GM23338 (cell line): ENCODE data around the gene ARHGAP32. TPM values are rescaled to one million over a fixed set of nuclear protein-coding genes. Genes with fewer than 3 reads are reported as not detected.

Experiments used
- ATAC-seq: fragments of 200-7000 bp; cut with Tn5 transposase; 3 replicates; pipeline ENCODE4 v1.9.1; 2020
- DNase-seq: peaks from one replicate; pipeline ENCODE4 v3.0.0-alpha.2; 2015; ENCODE audit warnings: low spot score
- H2AFZ ChIP-seq: fragments of 200-600 bp; sonication (generic); 2 replicates; pipeline ENCODE4 v1.8.0; 2016; ENCODE audit warnings: antibody characterized with exemption, mild to moderate bottlenecking, moderate library complexity
- H3F3A ChIP-seq: fragments of 200-600 bp; sonication (generic); replicated peaks from 2 replicates; pipeline ENCODE4 v1.8.0; 2017; ENCODE audit warnings: antibody characterized with exemption, mixed run types, low read depth
- H3K27ac ChIP-seq: fragments of 200-600 bp; sonication (generic); 2 replicates; pipeline ENCODE4 v1.6.1; 2016; ENCODE audit warnings: low read depth
- H3K27me3 ChIP-seq: fragments of 200-600 bp; sonication (generic); 2 replicates; pipeline ENCODE4 v1.8.0; 2016; ENCODE audit warnings: mild to moderate bottlenecking, mixed run types, moderate library complexity; ENCODE audit not compliant: insufficient read depth
- H3K36me3 ChIP-seq: fragments of 200-600 bp; sonication (generic); 2 replicates; pipeline ENCODE4 v1.8.0; 2016; ENCODE audit warnings: mild to moderate bottlenecking; ENCODE audit not compliant: insufficient read depth
- H3K4me1 ChIP-seq: fragments of 200-600 bp; sonication (generic); 2 replicates; pipeline ENCODE4 v1.8.0; 2016; ENCODE audit warnings: mild to moderate bottlenecking, moderate library complexity; ENCODE audit not compliant: insufficient read depth
- H3K4me2 ChIP-seq: fragments of 200-600 bp; sonication (generic); 2 replicates; pipeline ENCODE4 v1.7.1; 2017; ENCODE audit warnings: mixed run types
- H3K4me3 ChIP-seq: fragments of 200-600 bp; sonication (generic); 2 replicates; pipeline ENCODE4 v1.6.1; 2016; ENCODE audit warnings: mixed run types
- H3K79me2 ChIP-seq: fragments of 200-600 bp; sonication (generic); replicated peaks from 2 replicates; pipeline ENCODE4 v1.8.0; 2017; ENCODE audit warnings: mild to moderate bottlenecking; ENCODE audit not compliant: insufficient read depth
- H3K9me2 ChIP-seq: fragments of 200-600 bp; sonication (generic); 2 replicates; pipeline ENCODE4 v1.8.0; 2017; ENCODE audit not compliant: insufficient read depth
- H4K20me1 ChIP-seq: fragments of 200-600 bp; sonication (generic); replicated peaks from 2 replicates; pipeline ENCODE4 v1.8.0; 2017; ENCODE audit warnings: mild to moderate bottlenecking; ENCODE audit not compliant: insufficient read depth
- H3K27ac Mint-ChIP-seq: 2 replicates; pipeline ENCODE4 v1.8.0; 2020; ENCODE audit warnings: inconsistent platforms, mild to moderate bottlenecking, moderate library complexity, mixed read lengths
- H3K27me3 Mint-ChIP-seq: 3 replicates; pipeline ENCODE4 v1.8.0; 2022; ENCODE audit warnings: low read depth, mild to moderate bottlenecking, moderate library complexity, mixed read lengths, inconsistent platforms; ENCODE audit not compliant: insufficient read depth, poor library complexity
- H3K36me3 Mint-ChIP-seq: 3 replicates; pipeline ENCODE4 v1.8.0; 2021; ENCODE audit warnings: low read depth, mild to moderate bottlenecking, inconsistent platforms, moderate library complexity, mixed read lengths
- H3K4me1 Mint-ChIP-seq: 3 replicates; pipeline ENCODE4 v1.8.0; 2020; ENCODE audit warnings: mild to moderate bottlenecking, inconsistent platforms, mixed read lengths
- H3K4me3 Mint-ChIP-seq: 3 replicates; pipeline ENCODE4 v1.8.0; 2021; ENCODE audit warnings: moderate library complexity, mild to moderate bottlenecking, inconsistent platforms, mixed read lengths
- H3K9me3 Mint-ChIP-seq: 3 replicates; pipeline ENCODE4 v1.8.0; 2020; ENCODE audit warnings: moderate library complexity, mild to moderate bottlenecking, inconsistent platforms, mixed read lengths
- CTCF ChIP-seq, 2 experiments: fragments of 200-600 bp in 1 of 2; sonication (generic) in 1 of 2; conservative IDR thresholded peaks; 2 replicates each; pipeline versions ENCODE4 v1.5.1 to v1.6.1; 2016 to 2017; ENCODE audit warnings: antibody characterized with exemption in 2 of 2, low read depth in 2 of 2, mild to moderate bottlenecking in 2 of 2, moderate library complexity in 1 of 2
- EZH2 ChIP-seq: fragments of 200-600 bp; sonication (generic); IDR thresholded peaks from one replicate; pipeline ENCODE4 v1.8.0; 2017; ENCODE audit warnings: antibody characterized with exemption, mild to moderate bottlenecking, low read depth; ENCODE audit not compliant: unreplicated experiment
- EZH2phosphoT487 ChIP-seq: fragments of 200-600 bp; sonication (generic); IDR thresholded peaks from one replicate; pipeline ENCODE4 v1.8.1; 2018; ENCODE audit warnings: antibody characterized with exemption; ENCODE audit not compliant: unreplicated experiment
- JUNB ChIP-seq: IDR thresholded peaks from one replicate; pipeline ENCODE4 v1.6.1; 2016; ENCODE audit warnings: antibody characterized with exemption; ENCODE audit not compliant: unreplicated experiment
- NANOG ChIP-seq: IDR thresholded peaks from 2 replicates; pipeline ENCODE4 v1.6.1; 2016; ENCODE audit warnings: antibody characterized with exemption, borderline replicate concordance
- POLR2AphosphoS5 ChIP-seq: IDR thresholded peaks from 2 replicates; pipeline ENCODE4 v1.6.1; 2016; ENCODE audit warnings: antibody characterized with exemption, low read depth
- STAT1 ChIP-seq: IDR thresholded peaks from one replicate; pipeline ENCODE4 v1.6.1; 2016; ENCODE audit warnings: antibody characterized with exemption; ENCODE audit not compliant: unreplicated experiment
- ZNF114 ChIP-seq: fragments of 250-450 bp; sonication (Bioruptor Pico); IDR thresholded peaks from 2 replicates; pipeline ENCODE4 v1.5.0; 2020; ENCODE audit warnings: mild to moderate bottlenecking, moderate library complexity
- ZNF331 ChIP-seq: fragments of 250-450 bp; sonication (Bioruptor Pico); IDR thresholded peaks from 2 replicates; pipeline ENCODE4 v1.5.0; 2020; ENCODE audit warnings: low read depth, mild to moderate bottlenecking, moderate library complexity
- polyA plus RNA-seq: library from polyadenylated mRNA; unstranded; fragments of >200 nt; fragmentation: Nextera tagmentation; extraction: Ambion mirVana; gene quantifications from 2 replicates; pipeline ENCODE4 v1.2.1, GENCODE V29; 2016
- total RNA-seq: library from RNA; depleted of rRNA; stranded (reverse); fragments of >200 nt; shearing (Covaris generic); gene quantifications from 2 replicates; pipeline ENCODE4 v1.2.3, GENCODE V29; 2014
- TF ChIP-seq, protein P1 (sequence below): IDR thresholded peaks from one replicate; pipeline ENCODE4 v1.6.1; 2018; ENCODE audit warnings: antibody characterized with exemption; ENCODE audit not compliant: unreplicated experiment
- TF ChIP-seq, protein P2 (sequence below): IDR thresholded peaks from 2 replicates; pipeline ENCODE4 v1.6.1; 2016; ENCODE audit warnings: antibody characterized with exemption

ARHGAP32 gene
- total and polyA plus RNA-seq, 2 experiments from 2014 or later, result 3.9 to 17.2 TPM

GRCh38 chr11:128981254-128981653, 210.9 kb downstream of the ARHGAP32 start (continued):
- TF ChIP-seq, protein P1, sequence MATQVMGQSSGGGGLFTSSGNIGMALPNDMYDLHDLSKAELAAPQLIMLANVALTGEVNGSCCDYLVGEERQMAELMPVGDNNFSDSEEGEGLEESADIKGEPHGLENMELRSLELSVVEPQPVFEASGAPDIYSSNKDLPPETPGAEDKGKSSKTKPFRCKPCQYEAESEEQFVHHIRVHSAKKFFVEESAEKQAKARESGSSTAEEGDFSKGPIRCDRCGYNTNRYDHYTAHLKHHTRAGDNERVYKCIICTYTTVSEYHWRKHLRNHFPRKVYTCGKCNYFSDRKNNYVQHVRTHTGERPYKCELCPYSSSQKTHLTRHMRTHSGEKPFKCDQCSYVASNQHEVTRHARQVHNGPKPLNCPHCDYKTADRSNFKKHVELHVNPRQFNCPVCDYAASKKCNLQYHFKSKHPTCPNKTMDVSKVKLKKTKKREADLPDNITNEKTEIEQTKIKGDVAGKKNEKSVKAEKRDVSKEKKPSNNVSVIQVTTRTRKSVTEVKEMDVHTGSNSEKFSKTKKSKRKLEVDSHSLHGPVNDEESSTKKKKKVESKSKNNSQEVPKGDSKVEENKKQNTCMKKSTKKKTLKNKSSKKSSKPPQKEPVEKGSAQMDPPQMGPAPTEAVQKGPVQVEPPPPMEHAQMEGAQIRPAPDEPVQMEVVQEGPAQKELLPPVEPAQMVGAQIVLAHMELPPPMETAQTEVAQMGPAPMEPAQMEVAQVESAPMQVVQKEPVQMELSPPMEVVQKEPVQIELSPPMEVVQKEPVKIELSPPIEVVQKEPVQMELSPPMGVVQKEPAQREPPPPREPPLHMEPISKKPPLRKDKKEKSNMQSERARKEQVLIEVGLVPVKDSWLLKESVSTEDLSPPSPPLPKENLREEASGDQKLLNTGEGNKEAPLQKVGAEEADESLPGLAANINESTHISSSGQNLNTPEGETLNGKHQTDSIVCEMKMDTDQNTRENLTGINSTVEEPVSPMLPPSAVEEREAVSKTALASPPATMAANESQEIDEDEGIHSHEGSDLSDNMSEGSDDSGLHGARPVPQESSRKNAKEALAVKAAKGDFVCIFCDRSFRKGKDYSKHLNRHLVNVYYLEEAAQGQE, result no peak
- TF ChIP-seq ZNF331 (CRISPR knock-in tag), result no peak

- Histone ChIP-seq H3K36me3 (peaks cover 4% of the 10 kb centered on the region; the same call in 1 of the 2 replicates), H3K79me2 (no peaks in the 10 kb centered on the region), H3K4me2 (no peak overlapping the region), H3F3A (no peaks in the 10 kb centered on the region), H4K20me1 (no peaks in the 10 kb centered on the region), H3K4me3 (no peak overlapping the region), H2AFZ (no peak overlapping the region), H3K9me2 (no peaks in the 10 kb centered on the region), H3K27me3 (no peaks in the 10 kb centered on the region), H3K27ac (no peak overlapping the region), H3K4me1 (no peaks in the 10 kb centered on the region)
- Mint-ChIP-seq H3K36me3 (peaks cover 21% of the 10 kb centered on the region; the same call in 2 of the 3 replicates), H3K9me3 (no peaks in the 10 kb centered on the region), H3K4me3 (no peak overlapping the region), H3K27ac (no peak overlapping the region), H3K4me1 (no peaks in the 10 kb centered on the region), H3K27me3 (no peaks in the 10 kb centered on the region)
- DNase-seq (no peak), ATAC-seq (no peak)
- TF ChIP-seq ZNF331 (CRISPR knock-in tag) (no peak), EZH2phosphoT487 (no peak), ZNF114 (CRISPR knock-in tag) (no peak), EZH2 (no peak), POLR2AphosphoS5 (no peak), STAT1 (no peak), NANOG (no peak), CTCF (conservative IDR thresholded peaks at IDR 0.05; ENCODE audit: low read depth in 2 of 2) (no peak), JUNB (no peak)
- TF ChIP-seq, protein P1, result no peak
- TF ChIP-seq, protein P2, sequence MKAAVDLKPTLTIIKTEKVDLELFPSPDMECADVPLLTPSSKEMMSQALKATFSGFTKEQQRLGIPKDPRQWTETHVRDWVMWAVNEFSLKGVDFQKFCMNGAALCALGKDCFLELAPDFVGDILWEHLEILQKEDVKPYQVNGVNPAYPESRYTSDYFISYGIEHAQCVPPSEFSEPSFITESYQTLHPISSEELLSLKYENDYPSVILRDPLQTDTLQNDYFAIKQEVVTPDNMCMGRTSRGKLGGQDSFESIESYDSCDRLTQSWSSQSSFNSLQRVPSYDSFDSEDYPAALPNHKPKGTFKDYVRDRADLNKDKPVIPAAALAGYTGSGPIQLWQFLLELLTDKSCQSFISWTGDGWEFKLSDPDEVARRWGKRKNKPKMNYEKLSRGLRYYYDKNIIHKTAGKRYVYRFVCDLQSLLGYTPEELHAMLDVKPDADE, result no peak
Measured at GRCh38 chr11:128970598-128971190, 221.4 kb downstream of the ARHGAP32 start.
